ENCODE data around the gene CFAP74.

CFAP74 gene

GRCh38 chr1:2003541-2004131 lies at the start of gene CFAP74:
Gene CFAP74 (minus strand): TSS chr1:2003786. CDS start chr1:1990956, 12,830 bp downstream.
- peak in 39 of 58 donors; percentile 13 to 78 (median 32) for DNase-seq

GRCh38 chr1:2053217-2053616 lies 49.6 kb upstream of the CFAP74 start:
- DNase-seq: no peak

DNA sequence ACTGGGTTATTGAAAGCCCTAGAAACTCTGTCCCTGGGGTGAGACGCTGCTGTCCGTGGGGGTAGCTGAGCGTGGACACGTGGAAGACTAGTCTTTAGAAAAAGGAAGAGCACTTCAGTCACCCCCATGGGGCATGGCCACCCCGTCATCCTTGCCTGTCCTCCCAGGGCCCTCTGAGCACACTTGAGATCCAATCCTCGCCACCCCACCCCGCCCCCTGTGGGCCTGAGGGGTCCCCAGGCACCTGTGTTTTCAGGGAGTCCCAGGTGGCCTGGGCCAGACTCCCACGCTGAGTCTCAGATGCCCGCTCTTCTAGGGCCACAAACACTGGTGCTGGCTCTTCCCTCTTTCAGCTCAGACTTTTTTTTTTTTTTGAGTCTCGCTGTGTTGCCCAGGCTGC lies 49.2 kb upstream of the CFAP74 start:
- DNase-seq: no peak

DNA sequence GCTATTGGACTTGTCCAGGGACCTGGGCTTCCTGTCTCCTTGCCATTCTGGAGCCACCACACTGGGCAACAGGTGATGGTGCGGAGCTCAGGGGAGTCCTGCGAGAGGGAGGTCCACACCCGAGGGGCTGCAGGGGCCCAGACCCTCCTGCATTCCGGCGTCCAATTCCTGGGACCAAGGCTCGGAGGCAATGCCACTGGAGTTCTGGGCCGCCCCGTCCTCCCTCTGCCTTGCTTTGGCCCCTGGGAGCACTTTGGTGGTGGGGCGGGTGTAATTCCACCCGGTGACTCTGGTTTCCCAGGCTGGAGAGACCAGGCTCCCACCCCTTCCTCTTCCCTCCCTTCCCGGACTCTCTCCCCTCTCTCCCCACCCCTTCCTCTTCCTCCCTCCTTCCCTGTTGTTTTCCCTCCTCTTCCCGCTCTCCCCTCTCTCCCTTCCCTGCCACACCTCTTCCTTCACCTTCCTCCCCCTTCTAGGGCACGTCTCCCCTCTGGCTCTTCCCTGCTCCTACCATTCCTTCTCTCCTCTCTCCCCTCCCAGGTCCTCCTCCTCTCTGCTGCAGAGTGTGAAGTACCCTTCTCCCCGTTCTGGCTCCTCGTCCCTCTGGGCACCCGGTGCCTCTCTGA lies 48.6 kb upstream of the CFAP74 start:
- no peak for DNase-seq

DNA sequence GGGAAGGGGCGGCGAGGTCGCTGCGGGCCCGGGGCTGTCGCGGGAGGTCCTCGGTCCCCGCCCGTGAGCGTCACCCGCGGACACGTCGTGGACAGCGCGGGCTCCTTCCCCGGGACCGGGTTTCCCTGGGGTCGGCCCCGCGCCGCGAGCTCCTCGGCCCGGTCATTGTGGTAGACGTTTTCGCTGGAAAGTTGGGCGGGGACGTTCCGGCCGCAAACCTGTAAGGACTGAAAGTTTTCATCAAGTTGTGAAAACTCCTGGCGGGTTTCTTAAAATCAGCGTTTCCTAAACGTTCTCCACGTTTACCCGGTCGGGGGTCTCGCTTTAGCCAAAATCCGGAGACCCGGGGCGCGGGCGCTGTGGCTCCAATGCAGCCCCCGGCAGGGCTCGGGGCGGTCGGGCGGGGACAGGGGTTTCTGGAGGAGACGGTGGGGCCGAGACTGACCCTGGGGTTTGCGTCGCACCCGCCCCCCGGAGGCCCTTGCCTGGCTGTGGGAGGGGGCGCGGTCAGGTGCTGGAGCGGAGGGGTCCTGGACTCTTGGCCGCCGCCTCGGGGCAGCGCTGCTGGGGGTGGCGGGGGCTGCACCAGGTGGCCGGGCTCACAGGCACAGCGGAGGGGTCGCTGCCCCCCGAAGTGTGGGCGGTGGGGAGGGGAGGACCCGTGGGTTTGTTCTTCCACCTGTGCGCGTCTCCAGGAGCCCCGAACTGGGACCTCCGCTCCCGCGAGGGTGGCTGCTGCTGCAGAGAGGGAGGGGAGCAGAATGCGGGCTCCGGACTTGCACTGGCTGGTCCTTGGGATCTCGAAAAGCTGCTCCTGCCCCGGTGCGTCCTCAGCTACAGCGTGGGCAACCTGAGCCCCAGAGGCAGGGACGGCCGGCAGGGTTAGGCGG lies 47.5 kb upstream of the CFAP74 start:
- no peak for DNase-seq

DNA sequence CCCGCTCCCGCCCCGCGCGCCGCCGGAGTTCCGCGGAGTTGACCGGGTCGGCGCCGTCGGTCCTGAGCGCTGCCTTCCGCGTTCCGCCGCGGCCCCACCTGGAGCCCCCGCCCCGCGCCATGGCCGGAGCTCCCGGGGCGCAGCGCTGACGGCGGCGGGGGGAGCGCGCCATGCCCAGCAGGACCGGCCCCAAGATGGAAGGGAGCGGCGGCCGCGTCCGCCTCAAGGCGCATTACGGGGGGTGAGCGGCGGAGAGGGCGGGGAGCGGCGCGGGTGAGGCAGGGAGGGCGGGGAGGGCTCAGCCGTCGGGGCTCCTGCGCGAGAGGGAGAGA lies 46.8 kb upstream of the CFAP74 start:
- DNase-seq: no peak

DNA sequence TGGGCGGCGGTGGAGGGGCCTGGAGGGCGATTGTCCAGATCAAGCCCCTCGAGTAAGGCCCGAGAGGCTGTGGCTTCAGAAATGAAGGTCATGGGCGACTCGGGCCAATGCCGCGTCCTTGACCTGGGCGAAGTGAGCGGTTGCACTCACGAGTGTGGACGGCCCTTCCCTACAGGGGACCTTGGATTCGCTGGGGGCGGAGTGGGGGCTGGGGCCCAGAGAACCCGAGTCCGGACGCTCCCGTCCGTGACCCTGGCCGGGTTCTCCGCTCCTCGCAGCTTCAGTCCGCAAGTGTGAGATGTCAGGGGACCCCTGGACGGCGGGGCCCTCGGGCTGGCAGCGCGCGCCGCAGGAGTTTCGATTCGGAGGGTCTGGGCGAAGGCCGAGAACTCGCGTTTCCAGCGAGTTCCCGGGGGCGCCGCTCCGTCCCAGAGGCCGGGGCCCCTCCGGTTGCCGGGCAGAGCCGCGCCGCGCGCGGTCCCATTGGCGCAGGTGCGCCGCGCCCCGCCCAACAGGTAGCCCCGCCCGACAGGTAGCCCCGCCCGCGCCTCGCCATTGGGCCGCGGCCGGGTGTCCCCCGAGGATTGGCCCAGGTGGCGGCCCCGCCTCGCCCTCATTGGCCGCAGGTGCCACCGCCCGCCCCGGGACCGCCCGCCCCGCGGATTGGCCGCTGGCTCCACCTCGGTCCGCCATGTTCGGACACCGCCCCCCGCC lies 46.3 kb upstream of the CFAP74 start, which contains the start of gene PRKCZ:
PRKCZ (plus strand) TSS at position 694 of the 714 bp plus-strand sequence. CDS start 220 bp downstream, outside the sequence.
- peak in 2 of 58 donors; percentile 27 to 28 for DNase-seq

GRCh38 chr1:2049225-2049717 lies 45.7 kb upstream of the CFAP74 start:
- DNase-seq: no peak

DNA sequence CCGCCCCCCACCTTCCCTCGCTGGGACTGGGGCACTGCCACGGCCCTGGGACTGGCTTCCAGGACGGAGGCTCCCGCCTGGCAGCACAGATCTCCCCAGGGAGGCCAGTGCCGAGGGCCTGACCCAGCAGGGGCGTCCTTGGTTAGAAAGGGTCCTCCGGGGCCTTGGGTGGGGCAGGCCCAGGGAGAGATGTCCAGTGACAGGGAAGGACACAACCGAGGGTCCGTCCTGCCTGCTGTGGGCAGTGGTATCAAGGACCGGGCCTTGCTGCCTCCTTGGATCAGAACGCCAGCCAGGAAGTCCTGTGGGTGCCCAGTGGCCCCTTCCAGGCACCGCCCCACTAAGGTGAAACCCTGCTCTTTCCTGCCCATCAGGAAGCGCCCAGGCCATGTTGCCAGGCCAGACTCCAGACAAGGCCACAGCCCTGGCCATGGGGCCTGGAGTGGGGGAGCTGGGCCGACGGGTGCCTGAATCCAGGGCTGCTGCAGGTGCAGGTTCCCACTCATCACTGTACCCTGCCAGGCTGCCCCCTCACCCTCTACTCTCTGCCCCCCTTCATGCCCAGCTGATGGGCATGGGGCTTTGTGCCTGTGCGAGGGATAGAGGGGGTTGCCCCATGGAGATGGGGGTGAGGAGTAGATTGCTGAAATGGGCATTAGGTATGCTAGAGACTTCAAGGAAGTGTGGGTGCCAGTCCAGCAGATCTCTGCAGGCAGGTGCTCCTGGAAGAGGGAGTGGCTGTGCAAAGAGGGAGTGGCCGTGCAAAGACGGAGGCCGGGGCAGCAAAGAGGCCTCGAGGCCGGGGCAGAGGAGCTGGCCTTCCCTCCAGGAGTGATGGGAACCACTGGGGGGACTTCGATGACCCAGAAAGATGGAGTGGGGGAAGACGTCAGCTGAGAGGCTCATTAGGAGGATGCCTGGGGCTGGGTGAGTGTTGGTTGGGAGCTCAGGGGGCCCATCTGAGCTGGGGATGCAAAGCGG lies 44.5 kb upstream of the CFAP74 start:
- DNase-seq: no peak

GRCh38 chr1:2046953-2047748 lies 43.6 kb upstream of the CFAP74 start:
- no peak for DNase-seq

GRCh38 chr1:2046174-2046917 lies 42.8 kb upstream of the CFAP74 start:
- DNase-seq: peak in 17 of 58 donors; percentile 6 to 52 (median 15)

DNA sequence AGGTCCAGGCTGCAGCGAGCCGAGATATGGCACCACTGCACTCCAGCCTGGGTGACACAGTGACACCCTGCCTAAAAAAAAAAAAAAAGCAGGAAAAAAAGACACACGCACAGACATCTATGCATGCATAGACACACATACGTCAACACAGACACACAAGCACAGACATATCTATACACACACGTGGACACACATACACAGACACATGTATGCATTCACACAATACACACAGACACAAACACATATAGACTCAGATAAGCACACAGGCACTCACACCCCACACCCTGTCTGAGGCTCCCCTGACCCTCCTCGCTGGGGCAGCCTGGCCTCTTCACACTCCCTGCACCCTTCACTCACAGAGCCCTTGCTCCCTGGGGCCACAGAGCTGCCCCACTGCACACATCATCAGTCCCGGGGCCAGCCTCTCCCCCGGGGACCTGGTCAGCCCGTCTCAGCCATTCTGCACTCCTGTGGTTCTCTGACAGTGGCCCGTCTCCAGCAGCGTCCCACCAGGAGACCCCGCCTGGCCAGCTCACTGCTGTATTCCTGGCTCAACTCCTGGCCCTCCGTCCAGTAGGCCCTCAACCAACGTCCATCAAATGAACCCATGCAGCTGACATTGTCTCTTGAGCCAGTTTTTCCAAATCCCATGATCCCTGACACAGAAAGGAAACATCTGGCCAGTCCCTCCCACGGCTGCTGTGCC lies 42.0 kb upstream of the CFAP74 start:
- DNase-seq: no peak

GRCh38 chr1:2044510-2045319 lies 41.1 kb upstream of the CFAP74 start:
- DNase-seq: peak in 51 of 58 donors; percentile 16 to 73 (median 53)

DNA sequence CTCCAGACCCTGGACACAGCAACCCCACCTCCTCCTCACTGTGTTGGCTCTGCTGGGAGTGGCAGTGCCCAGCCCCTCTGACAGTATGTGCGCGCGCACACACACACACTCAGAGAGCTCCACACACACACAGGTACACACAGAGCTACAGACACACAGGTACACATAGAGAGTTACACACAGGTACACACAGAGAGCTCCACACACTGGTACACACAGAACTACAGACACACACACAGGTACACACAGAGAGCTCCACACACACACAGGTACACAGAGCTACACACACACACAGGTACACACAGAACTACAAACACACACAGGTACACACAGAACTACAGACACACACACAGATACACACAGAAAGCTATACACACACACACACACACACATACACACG lies 40.3 kb upstream of the CFAP74 start:
- DNase-seq: no peak

DNA sequence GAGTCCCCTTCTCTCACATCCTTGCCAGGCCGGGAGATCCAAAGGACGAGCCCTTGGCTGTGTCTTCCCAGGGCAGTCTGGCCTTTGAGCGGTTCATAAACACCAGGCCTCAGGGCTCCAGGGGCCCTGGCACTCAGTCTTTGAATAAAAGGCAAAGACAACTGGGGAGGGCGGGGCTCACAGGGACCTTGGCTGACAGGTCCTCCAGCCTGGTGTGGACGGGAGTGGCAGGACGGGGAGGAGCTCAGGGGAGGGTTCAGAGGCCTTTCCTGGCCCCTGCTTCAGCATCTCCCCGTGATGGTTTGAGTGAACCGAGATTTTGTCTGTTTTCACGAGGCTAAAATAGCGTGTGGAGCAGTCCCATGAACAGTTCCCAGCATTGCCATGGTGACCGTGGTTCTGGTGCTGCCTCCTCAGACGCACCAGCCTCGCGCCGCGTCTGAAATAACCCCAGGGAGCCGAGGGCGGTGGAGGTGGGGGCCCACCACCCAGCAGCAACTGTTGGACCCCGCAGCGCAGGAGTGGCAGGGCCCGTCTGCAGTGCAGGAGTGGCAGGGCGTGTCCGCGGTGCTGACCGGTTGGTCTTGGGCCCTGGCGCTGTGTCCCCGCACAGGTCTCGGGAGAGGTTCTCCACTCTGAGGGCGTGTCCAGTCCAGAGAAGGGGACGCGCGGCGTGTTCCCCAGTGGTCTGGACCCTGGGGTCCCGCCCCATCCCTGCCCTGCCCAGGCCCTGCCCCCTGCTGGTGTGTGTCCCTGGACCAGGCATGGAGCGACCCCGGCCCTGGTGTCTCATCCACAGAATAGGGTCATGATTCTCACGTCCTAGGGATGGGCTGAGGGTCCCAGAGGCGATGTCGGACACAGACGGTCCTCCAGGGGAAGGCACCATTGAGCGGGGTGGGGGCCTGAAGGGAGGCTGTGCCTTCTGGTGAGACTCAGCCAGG lies 39.5 kb upstream of the CFAP74 start:
- peak in 13 of 58 donors; percentile 14 to 70 (median 34) for DNase-seq

GRCh38 chr1:2041887-2042286 lies 38.3 kb upstream of the CFAP74 start:
- DNase-seq: no peak

All from anterior cingulate cortex (tissue), 58 donors.